Esophagus (tissue), 2 donors: ENCODE data around the gene SFXN4. TPM values are rescaled to one million over a fixed set of nuclear protein-coding genes. Genes with fewer than 3 reads are reported as not detected.
"Not testable (repeated sequence)": the region's sequence is repeated elsewhere in the genome, so short reads cannot be mapped to it uniquely, and the experiment has no call there.

Experiments used
- H3K27ac ChIP-seq, 2 donors: one replicate each; pipeline ENCODE4 v1.5.1; 2013; ENCODE audit warnings: low read depth in 2 of 2, mild to moderate bottlenecking in 2 of 2, inconsistent platforms in 1 of 2, low read length in 1 of 2, moderate library complexity in 1 of 2
- H3K27me3 ChIP-seq, 2 donors: one replicate each; pipeline ENCODE4 v1.6.1; 2013; ENCODE audit warnings: low read length in 2 of 2, control low read depth in 1 of 2, mild to moderate bottlenecking in 1 of 2; ENCODE audit not compliant: insufficient read depth in 2 of 2, control insufficient read depth in 1 of 2
- H3K36me3 ChIP-seq, 2 donors: one replicate each; pipeline ENCODE4 v1.6.1; 2013; ENCODE audit warnings: low read length in 1 of 2; ENCODE audit not compliant: control insufficient read depth in 2 of 2, insufficient read depth in 2 of 2
- H3K4me1 ChIP-seq, 2 donors: one replicate each; pipeline ENCODE4 v1.6.1; 2013; ENCODE audit warnings: low read length in 1 of 2; ENCODE audit not compliant: control insufficient read depth in 2 of 2, insufficient read depth in 2 of 2
- H3K4me3 ChIP-seq, 2 donors: one replicate each; pipeline ENCODE4 v1.5.1; 2013; ENCODE audit warnings: low read length in 2 of 2, mild to moderate bottlenecking in 2 of 2, low read depth in 1 of 2, moderate library complexity in 1 of 2
- H3K9me3 ChIP-seq, 2 donors: one replicate each; pipeline ENCODE4 v1.6.1; 2013; ENCODE audit warnings: mild to moderate bottlenecking in 2 of 2, low read depth in 1 of 2, low read length in 1 of 2, moderate library complexity in 1 of 2; ENCODE audit not compliant: control insufficient read depth in 2 of 2, insufficient read depth in 1 of 2
- WGBS, 2 donors: extraction: QIAGEN DNeasy Blood & Tissue Kit; methylation state at CpG; one replicate each; pipeline ENCODE4 v1.1.7; 2013; 5-methylcytosine and 5-hydroxymethylcytosine counted together
- polyA plus RNA-seq, 2 donors: library from polyadenylated mRNA; stranded (reverse); fragments of 200-250 nt; gene quantifications; one replicate each; pipeline ENCODE4 v1.2.3, GENCODE V29; 2013
- donor health status: healthy with polysubstance abuse.
- donor health status: Bipolar disorder and iron deficiency.

SFXN4 gene
- polyA plus RNA-seq, 2 donors: 20.8 to 22.7 TPM

GRCh38 chr10:119104654-119105015 is 60.9 kb downstream of the SFXN4 start:
- peak overlapping the region; percentile 77 to 92 for H3K27ac ChIP-seq
- peaks cover 0 to 7% of the 10 kb centered on the region in 2 donors for H3K4me1 ChIP-seq
- H3K36me3 ChIP-seq: no peaks in the 10 kb centered on the region
- H3K4me3 ChIP-seq: peak overlapping the region; percentile 74 to 82
- no peaks in the 10 kb centered on the region for H3K27me3 ChIP-seq
- H3K9me3 ChIP-seq: no peaks in the 10 kb centered on the region
- 1% methylated on average over 22 of the region's 22 CpGs for WGBS, 2 donors

DNA sequence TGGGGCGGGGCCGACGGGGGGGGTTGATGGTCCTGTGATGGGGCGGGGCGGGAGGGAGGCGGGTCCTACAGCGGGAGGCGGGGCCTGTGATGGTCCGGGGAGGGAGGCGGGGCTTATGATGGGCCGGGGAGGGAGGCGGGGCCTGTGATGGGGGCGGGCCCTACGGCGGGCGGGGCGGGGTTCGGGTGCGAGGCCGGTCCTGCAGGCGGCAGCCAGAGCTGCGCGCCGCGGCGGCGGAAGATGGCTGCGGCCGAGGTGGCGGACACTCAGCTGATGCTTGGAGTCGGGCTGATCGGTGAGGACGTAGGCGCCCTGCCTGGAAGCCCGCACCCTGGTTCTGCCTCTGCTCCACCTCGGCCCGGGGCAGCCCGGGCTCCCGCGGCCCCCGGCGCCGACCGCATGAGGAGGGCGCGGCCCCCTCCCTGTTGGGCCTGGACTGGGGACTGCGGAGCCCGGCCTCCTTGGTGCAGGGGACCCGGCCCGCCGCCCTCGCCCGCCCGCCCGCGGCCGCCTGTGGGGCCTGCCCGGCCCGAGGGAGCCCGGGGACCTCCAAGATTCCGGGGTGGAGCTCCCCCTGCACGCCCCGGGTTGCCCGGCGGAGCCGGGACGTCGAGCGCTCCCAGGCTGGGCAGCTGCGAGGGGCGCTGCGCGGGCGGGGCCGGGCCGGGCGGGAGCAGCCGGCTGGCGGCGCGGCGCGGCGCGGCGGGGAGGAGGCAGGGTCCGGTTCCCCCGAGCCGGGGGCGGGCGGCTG is 61.4 kb downstream of the SFXN4 start, which contains the start of gene DENND10:
DENND10 (plus strand) TSS at position 211 of the 751 bp plus-strand sequence; CDS start at position 241, 30 bp downstream.
- H3K4me3 ChIP-seq: peak within 1 kb of the TSS; percentile 74 to 82
- no peaks in the 10 kb centered on the region for H3K27me3 ChIP-seq
- 0 to 1% methylated on average over 45 to 89 of the region's 91 CpGs for WGBS, 2 donors
- peak within 1 kb of the TSS; percentile 77 to 92 for H3K27ac ChIP-seq
- H3K4me1 ChIP-seq: peaks cover 0 to 7% of the 10 kb centered on the region in 2 donors
- no peaks in the 10 kb centered on the region for H3K36me3 ChIP-seq
- no peaks in the 10 kb centered on the region for H3K9me3 ChIP-seq

DNA sequence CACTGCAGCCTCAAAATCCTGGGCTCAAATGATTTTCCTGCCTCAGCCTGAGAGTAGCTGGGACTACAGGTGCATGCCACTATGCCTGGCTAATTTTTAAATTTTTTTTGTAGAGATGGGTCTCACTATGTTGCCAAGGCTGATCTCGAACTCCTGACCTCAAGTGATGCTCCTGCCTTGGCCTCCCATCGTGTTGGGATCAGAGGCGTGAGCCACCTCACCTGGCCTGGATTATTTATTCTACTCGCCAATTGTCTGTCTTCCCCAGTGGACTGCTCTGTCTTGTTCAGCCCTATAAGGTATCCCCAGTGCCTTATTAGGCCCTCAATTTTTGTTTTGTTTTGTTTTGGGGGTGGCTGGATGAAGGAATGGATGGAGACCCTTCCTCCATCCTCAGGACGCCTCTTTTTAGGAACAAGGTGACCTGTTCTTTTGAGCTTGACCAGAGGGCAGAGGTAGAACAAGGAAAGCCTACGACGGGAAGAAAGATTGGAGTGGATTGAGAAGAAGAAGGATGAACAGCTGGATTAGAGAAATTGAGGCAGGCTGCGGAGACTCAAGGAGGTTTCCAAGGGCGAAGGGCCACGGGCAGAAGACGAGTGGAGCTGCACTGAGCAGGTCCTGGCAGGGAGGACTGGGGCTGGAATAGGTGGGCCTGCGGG is 62.1 kb downstream of the SFXN4 start:
- H3K4me1 ChIP-seq: peaks cover 0 to 7% of the 10 kb centered on the region in 2 donors
- H3K4me3 ChIP-seq: no peak overlapping the region
- peak overlapping the region; percentile 14 to 78 for H3K27ac ChIP-seq
- H3K36me3 ChIP-seq: no peaks in the 10 kb centered on the region
- no peaks in the 10 kb centered on the region for H3K27me3 ChIP-seq
- 50 to 51% methylated on average over 11 to 12 of the region's 12 CpGs for WGBS, 2 donors
- H3K9me3 ChIP-seq: no peaks in the 10 kb centered on the region

DNA sequence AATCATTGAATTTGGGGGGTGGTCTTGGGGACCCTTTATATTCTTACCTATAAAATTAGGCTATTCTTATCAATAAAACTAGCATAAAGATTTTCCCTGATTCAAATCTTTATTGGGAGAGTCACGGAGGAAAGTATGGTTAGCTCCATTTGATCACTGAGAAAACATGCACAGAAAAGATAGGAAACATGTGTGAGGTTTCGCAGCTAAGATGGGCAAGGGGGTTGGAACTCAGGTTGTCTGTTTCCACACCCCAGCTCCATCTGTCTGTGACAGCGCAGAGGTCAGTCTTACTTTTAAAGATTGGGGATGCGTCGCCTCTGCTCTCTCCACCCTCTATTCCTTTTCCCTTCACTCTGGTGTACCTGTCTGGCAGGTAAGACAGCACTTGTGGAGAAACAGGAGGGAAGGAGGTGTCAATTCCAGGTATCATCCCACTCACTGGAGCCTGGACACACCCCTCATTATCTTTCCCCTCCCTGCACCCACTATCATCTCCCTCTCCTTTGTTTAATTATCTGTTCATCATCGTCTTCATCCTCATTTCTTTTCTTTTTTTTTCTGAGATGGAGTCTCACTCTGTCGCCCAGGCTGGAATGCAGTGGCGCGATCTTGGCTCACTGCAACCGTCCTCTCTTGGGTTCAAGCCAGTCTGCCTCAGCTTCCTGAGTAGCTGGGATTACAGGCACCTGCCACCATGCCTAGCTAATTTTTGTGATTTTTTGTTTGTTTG is 64.0 kb downstream of the SFXN4 start:
- peak overlapping the region in 1 of 2 donors; percentile 18 for H3K4me3 ChIP-seq
- 54 to 67% methylated on average over 10 of the region's 10 CpGs for WGBS, 2 donors
- peaks cover 0 to 7% of the 10 kb centered on the region in 2 donors for H3K4me1 ChIP-seq
- no peaks in the 10 kb centered on the region for H3K27me3 ChIP-seq
- H3K27ac ChIP-seq: peak overlapping the region; percentile 84 to 93
- H3K9me3 ChIP-seq: no peaks in the 10 kb centered on the region
- H3K36me3 ChIP-seq: no peaks in the 10 kb centered on the region

GRCh38 chr10:119100434-119101238 is 64.9 kb downstream of the SFXN4 start:
- Histone ChIP-seq H3K27ac (peak overlapping the region; percentile 84 to 93), H3K27me3 (no peaks in the 10 kb centered on the region), H3K4me1 (peaks cover 0 to 7% of the 10 kb centered on the region in 2 donors), H3K9me3 (no peaks in the 10 kb centered on the region), H3K4me3 (no peak overlapping the region), H3K36me3 (no peaks in the 10 kb centered on the region)
- WGBS, 2 donors: 39 to 48% methylated on average over 3 of the region's 3 CpGs

- H3K36me3 ChIP-seq: no peaks in the 10 kb centered on the region
- no peak overlapping the region for H3K27ac ChIP-seq
- no peaks in the 10 kb centered on the region for H3K9me3 ChIP-seq
- H3K4me3 ChIP-seq: no peak overlapping the region
- no peaks in the 10 kb centered on the region for H3K27me3 ChIP-seq
- 92% methylated on average over 3 of the region's 3 CpGs for WGBS, 2 donors
- H3K4me1 ChIP-seq: peaks cover 0 to 7% of the 10 kb centered on the region in 2 donors
Observed at GRCh38 chr10:119098576-119098975, 66.9 kb downstream of the SFXN4 start.

- H3K9me3 ChIP-seq, H3K4me1 ChIP-seq: not testable (repeated sequence)
- 95 to 96% methylated on average over 12 of the region's 12 CpGs for WGBS, 2 donors
Observed at GRCh38 chr10:119096641-119097415, 68.7 kb downstream of the SFXN4 start.

GRCh38 chr10:119095640-119096039 is 69.9 kb downstream of the SFXN4 start:
- no peak overlapping the region for H3K4me3 ChIP-seq
- no peaks in the 10 kb centered on the region for H3K36me3 ChIP-seq
- no peaks in the 10 kb centered on the region for H3K9me3 ChIP-seq
- no peaks in the 10 kb centered on the region for H3K27me3 ChIP-seq
- no peak overlapping the region for H3K27ac ChIP-seq
- WGBS, 2 donors: 77 to 86% methylated on average over 4 of the region's 4 CpGs
- H3K4me1 ChIP-seq: peaks cover 0 to 4% of the 10 kb centered on the region in 2 donors

More at GRCh38 chr10:119096641-119097415, 68.7 kb downstream of the SFXN4 start:
- H3K4me3 ChIP-seq, H3K27ac ChIP-seq, H3K27me3 ChIP-seq, H3K36me3 ChIP-seq: not testable (repeated sequence)
